Measurements from ENCODE around the gene UBE2F.
"Not testable (repeated sequence)": the region's sequence is repeated elsewhere in the genome, so short reads cannot be mapped to it uniquely, and the experiment has no call there.

UBE2F gene

GRCh38 chr2:237944302-237944701, 22.5 kb upstream of the UBE2F start:
- DNase-seq (ENCODE audit: low read depth), result no peak

GRCh38 chr2:237946423-237946822, 20.4 kb upstream of the UBE2F start:
- DNase-seq (ENCODE audit: low read depth), result no peak

GRCh38 chr2:237951354-237951753, 15.5 kb upstream of the UBE2F start:
- not testable (repeated sequence) for DNase-seq (ENCODE audit: low read depth)

- DNase-seq (ENCODE audit: low read depth), result no peak
Measured at GRCh38 chr2:237951878-237952277, 14.9 kb upstream of the UBE2F start.

GRCh38 chr2:237952851-237953250, 14.0 kb upstream of the UBE2F start:
- DNase-seq (ENCODE audit: low read depth), result no peak

GRCh38 chr2:237955640-237956401, 11.0 kb upstream of the UBE2F start:
- DNase-seq (ENCODE audit: low read depth), result no peak

GRCh38 chr2:237956402-237956736, 10.4 kb upstream of the UBE2F start:
- DNase-seq (ENCODE audit: low read depth), result no peak

GRCh38 chr2:237961637-237962036, 5.2 kb upstream of the UBE2F start:
- DNase-seq (ENCODE audit: low read depth), result no peak

GRCh38 chr2:237962432-237963084, 4.3 kb upstream of the UBE2F start:
- no peak for DNase-seq (ENCODE audit: low read depth)

- not testable (repeated sequence) for DNase-seq (ENCODE audit: low read depth)
Measured at GRCh38 chr2:237963490-237963991, 3.3 kb upstream of the UBE2F start.

GRCh38 chr2:237964194-237964577, 2.6 kb upstream of the UBE2F start:
- DNase-seq (ENCODE audit: low read depth), result peak; percentile 62

GRCh38 chr2:237964578-237965404, 2.0 kb upstream of the UBE2F start:
- peak; percentile 83 for DNase-seq (ENCODE audit: low read depth)

- DNase-seq (ENCODE audit: low read depth), result not testable (repeated sequence)
Measured at GRCh38 chr2:237965844-237966243, 970 bp upstream of the UBE2F start.

- no peak for DNase-seq (ENCODE audit: low read depth)
Measured at GRCh38 chr2:237966250-237966564, 607 bp upstream of the UBE2F start.

- DNase-seq (ENCODE audit: low read depth), result no peak
Measured at GRCh38 chr2:237967463-237967951, 693 bp downstream of the UBE2F start.

GRCh38 chr2:237968048-237968862, 1.4 kb downstream of the UBE2F start:
- DNase-seq (ENCODE audit: low read depth), result no peak

- no peak for DNase-seq (ENCODE audit: low read depth)
Measured at GRCh38 chr2:237971661-237972060, 4.8 kb downstream of the UBE2F start.

- no peak for DNase-seq (ENCODE audit: low read depth)
Measured at GRCh38 chr2:237972211-237972610, 5.4 kb downstream of the UBE2F start.

GRCh38 chr2:237972936-237973335, 6.1 kb downstream of the UBE2F start:
- DNase-seq (ENCODE audit: low read depth), result no peak

GRCh38 chr2:237977380-237977779, 10.6 kb downstream of the UBE2F start:
- no peak for DNase-seq (ENCODE audit: low read depth)

- DNase-seq (ENCODE audit: low read depth), result no peak
Measured at GRCh38 chr2:237978058-237978712, 11.4 kb downstream of the UBE2F start.
